Fibroblast of lung (primary cell): ENCODE results near the gene ASTN2. TPM values are rescaled to one million over a fixed set of nuclear protein-coding genes. Genes with fewer than 3 reads are reported as not detected.

Experiments
- DNase-seq, 2 donors: peaks; one replicate each; pipeline versions ENCODE4 v3.0.0 to v3.0.0-alpha.2; 2010; ENCODE audit warnings: low read depth in 2 of 2
- H2AFZ ChIP-seq: 2 replicates; pipeline ENCODE4 v1.5.1; 2012; ENCODE audit warnings: low read length, control low read depth, inconsistent platforms
- H3K27ac ChIP-seq: 2 replicates; pipeline ENCODE4 v1.5.1; 2011; ENCODE audit warnings: low read length, control low read depth; ENCODE audit not compliant: insufficient read depth
- H3K27me3 ChIP-seq: 2 replicates; pipeline ENCODE4 v1.5.1; 2011; ENCODE audit warnings: mild to moderate bottlenecking, low read length; ENCODE audit not compliant: control insufficient read depth, insufficient read depth
- H3K36me3 ChIP-seq: 2 replicates; pipeline ENCODE4 v1.5.1; 2011; ENCODE audit warnings: low read length; ENCODE audit not compliant: control insufficient read depth, insufficient read depth
- H3K4me1 ChIP-seq: 2 replicates; pipeline ENCODE4 v1.5.1; 2011; ENCODE audit warnings: low read length; ENCODE audit not compliant: control insufficient read depth, insufficient read depth; ENCODE audit errors: extremely low read depth
- H3K4me2 ChIP-seq: 2 replicates; pipeline ENCODE4 v1.5.1; 2011; ENCODE audit warnings: low read length, control low read depth; ENCODE audit not compliant: insufficient read depth; ENCODE audit errors: extremely low read depth
- H3K4me3 ChIP-seq, 4 experiments: fragments of 200-600 bp in 1 of 4; sonication (generic) in 1 of 4; replicated peaks in 1 of 4; 2 replicates each; pipeline ENCODE4 v1.5.1; 2011 to 2016; ENCODE audit warnings: low read length in 4 of 4, low read depth in 3 of 4, mild to moderate bottlenecking in 3 of 4, control low read depth in 2 of 4, inconsistent platforms in 1 of 4, mixed read lengths in 1 of 4; ENCODE audit not compliant: insufficient read depth in 1 of 4; ENCODE audit errors: control extremely low read depth in 1 of 4
- H3K79me2 ChIP-seq: 2 replicates; pipeline ENCODE4 v1.5.1; 2012; ENCODE audit warnings: mild to moderate bottlenecking, low read length, inconsistent platforms; ENCODE audit not compliant: control insufficient read depth, insufficient read depth
- H3K9ac ChIP-seq: 2 replicates; pipeline ENCODE4 v1.5.1; 2011; ENCODE audit warnings: mild to moderate bottlenecking, low read length, control low read depth; ENCODE audit not compliant: insufficient read depth
- H3K9me3 ChIP-seq: 2 replicates; pipeline ENCODE4 v1.5.1; 2012; ENCODE audit warnings: low read depth, low read length; ENCODE audit not compliant: control insufficient read depth, insufficient read depth
- H4K20me1 ChIP-seq: 2 replicates; pipeline ENCODE4 v1.5.1; 2011; ENCODE audit warnings: low read length; ENCODE audit not compliant: control insufficient read depth, insufficient read depth; ENCODE audit errors: extremely low read depth
- EZH2 ChIP-seq: IDR thresholded peaks from 2 replicates; pipeline ENCODE4 v1.5.1; 2012; ENCODE audit warnings: low read length, control low read depth, mild to moderate bottlenecking; ENCODE audit errors: missing control alignments
- polyA plus RNA-seq, 2 donors: library from polyadenylated mRNA; depleted of rRNA in 1 of 2; stranded (reverse) in 1 of 2; unstranded in 1 of 2; fragments of >200 nt; gene quantifications; 2 replicates each; pipeline ENCODE4 v1.2.1, GENCODE V29; 2011 to 2012; ENCODE audit warnings: missing spikeins in 1 of 2
- total RNA-seq: library from RNA; depleted of rRNA; stranded (reverse); fragments of >200 nt; gene quantifications from 2 replicates; pipeline ENCODE4 v1.2.1, GENCODE V29; 2014
- TF ChIP-seq, protein P1 (sequence below), 2 donors: IDR thresholded peaks in 1 of 2; conservative IDR thresholded peaks in 1 of 2; 1 replicate in 1 of 2; 2 replicates in 1 of 2; pipeline ENCODE4 v1.5.1; 2011 to 2012; ENCODE audit warnings: low read length in 2 of 2, control low read depth in 1 of 2, inconsistent platforms in 1 of 2, low read depth in 1 of 2, mild to moderate bottlenecking in 1 of 2

ASTN2 gene
- total and polyA plus RNA-seq, 2 donors (not counting 1 experiment from before 2014, with no cell fraction given): 2.2 to 19.2 TPM

- no peak for DNase-seq
- H3K36me3 ChIP-seq: no peaks in the 10 kb centered on the region
- H2AFZ ChIP-seq: no peak overlapping the region
- no peak overlapping the region for H3K9ac ChIP-seq
- H3K79me2 ChIP-seq: no peaks in the 10 kb centered on the region
- TF ChIP-seq EZH2: no peak
- TF ChIP-seq, protein P1, sequence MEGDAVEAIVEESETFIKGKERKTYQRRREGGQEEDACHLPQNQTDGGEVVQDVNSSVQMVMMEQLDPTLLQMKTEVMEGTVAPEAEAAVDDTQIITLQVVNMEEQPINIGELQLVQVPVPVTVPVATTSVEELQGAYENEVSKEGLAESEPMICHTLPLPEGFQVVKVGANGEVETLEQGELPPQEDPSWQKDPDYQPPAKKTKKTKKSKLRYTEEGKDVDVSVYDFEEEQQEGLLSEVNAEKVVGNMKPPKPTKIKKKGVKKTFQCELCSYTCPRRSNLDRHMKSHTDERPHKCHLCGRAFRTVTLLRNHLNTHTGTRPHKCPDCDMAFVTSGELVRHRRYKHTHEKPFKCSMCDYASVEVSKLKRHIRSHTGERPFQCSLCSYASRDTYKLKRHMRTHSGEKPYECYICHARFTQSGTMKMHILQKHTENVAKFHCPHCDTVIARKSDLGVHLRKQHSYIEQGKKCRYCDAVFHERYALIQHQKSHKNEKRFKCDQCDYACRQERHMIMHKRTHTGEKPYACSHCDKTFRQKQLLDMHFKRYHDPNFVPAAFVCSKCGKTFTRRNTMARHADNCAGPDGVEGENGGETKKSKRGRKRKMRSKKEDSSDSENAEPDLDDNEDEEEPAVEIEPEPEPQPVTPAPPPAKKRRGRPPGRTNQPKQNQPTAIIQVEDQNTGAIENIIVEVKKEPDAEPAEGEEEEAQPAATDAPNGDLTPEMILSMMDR (conservative IDR thresholded peaks at IDR 0.05 in 1 of 2, IDR thresholded peaks at IDR 0.05 in 1 of 2; ENCODE audit: low read depth in 1 of 2, low read length in 2 of 2): no peak
- no peak overlapping the region for H3K4me3 ChIP-seq
- no peaks in the 10 kb centered on the region for H3K4me1 ChIP-seq
- H3K27me3 ChIP-seq: no peaks in the 10 kb centered on the region
- H4K20me1 ChIP-seq: no peaks in the 10 kb centered on the region
- H3K27ac ChIP-seq: no peak overlapping the region
- no peaks in the 10 kb centered on the region for H3K9me3 ChIP-seq
- no peak overlapping the region for H3K4me2 ChIP-seq
Observed at GRCh38 chr9:116405321-116405720, 1009.5 kb downstream of the ASTN2 start.

- Histone ChIP-seq H3K36me3 (no peaks in the 10 kb centered on the region), H3K4me2 (no peak overlapping the region), H3K27ac (no peak overlapping the region), H3K4me3 (no peak overlapping the region), H2AFZ (no peak overlapping the region), H3K9ac (no peak overlapping the region), H4K20me1 (no peaks in the 10 kb centered on the region), H3K4me1 (no peaks in the 10 kb centered on the region), H3K79me2 (no peaks in the 10 kb centered on the region), H3K27me3 (no peaks in the 10 kb centered on the region), H3K9me3 (no peaks in the 10 kb centered on the region)
- TF ChIP-seq EZH2: no peak
- TF ChIP-seq, protein P1 (conservative IDR thresholded peaks at IDR 0.05 in 1 of 2, IDR thresholded peaks at IDR 0.05 in 1 of 2; ENCODE audit: low read depth in 1 of 2, low read length in 2 of 2): no peak
- DNase-seq: no peak
Observed at GRCh38 chr9:116404228-116404627, 1010.6 kb downstream of the ASTN2 start.

DNA sequence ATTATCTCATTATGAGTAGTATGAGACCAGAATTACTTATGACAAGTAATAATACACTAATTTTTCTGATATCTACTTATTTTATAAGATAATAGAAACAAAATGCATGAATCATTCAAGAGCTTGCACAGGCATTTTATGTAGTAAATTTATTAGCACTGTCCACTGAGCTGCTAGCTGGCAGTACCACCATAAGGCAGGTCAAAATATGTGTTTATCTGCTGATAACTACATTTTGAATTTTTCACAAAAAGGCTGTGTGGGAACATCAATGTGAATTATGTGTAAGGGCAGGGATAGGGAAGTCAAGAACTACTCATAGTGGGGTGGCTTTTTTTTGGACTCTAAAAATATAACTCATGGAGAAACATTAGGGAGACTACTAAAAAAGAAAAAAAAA lies 1011.7 kb downstream of the ASTN2 start:
- Histone ChIP-seq H3K27ac (no peak overlapping the region), H3K9me3 (no peaks in the 10 kb centered on the region), H3K9ac (no peak overlapping the region), H4K20me1 (no peaks in the 10 kb centered on the region), H3K4me2 (no peak overlapping the region), H3K36me3 (no peaks in the 10 kb centered on the region), H3K4me1 (no peaks in the 10 kb centered on the region), H3K27me3 (no peaks in the 10 kb centered on the region), H3K79me2 (no peaks in the 10 kb centered on the region), H3K4me3 (no peak overlapping the region), H2AFZ (no peak overlapping the region)
- DNase-seq: no peak
- TF ChIP-seq, protein P1 (conservative IDR thresholded peaks at IDR 0.05 in 1 of 2, IDR thresholded peaks at IDR 0.05 in 1 of 2; ENCODE audit: low read depth in 1 of 2, low read length in 2 of 2): no peak
- no peak for TF ChIP-seq EZH2
